ENCODE measurements around the gene MYMX. TPM values are rescaled to one million over a fixed set of nuclear protein-coding genes. Genes with fewer than 3 reads are reported as not detected.

MYMX gene
- total RNA-seq, result not detected

DNA sequence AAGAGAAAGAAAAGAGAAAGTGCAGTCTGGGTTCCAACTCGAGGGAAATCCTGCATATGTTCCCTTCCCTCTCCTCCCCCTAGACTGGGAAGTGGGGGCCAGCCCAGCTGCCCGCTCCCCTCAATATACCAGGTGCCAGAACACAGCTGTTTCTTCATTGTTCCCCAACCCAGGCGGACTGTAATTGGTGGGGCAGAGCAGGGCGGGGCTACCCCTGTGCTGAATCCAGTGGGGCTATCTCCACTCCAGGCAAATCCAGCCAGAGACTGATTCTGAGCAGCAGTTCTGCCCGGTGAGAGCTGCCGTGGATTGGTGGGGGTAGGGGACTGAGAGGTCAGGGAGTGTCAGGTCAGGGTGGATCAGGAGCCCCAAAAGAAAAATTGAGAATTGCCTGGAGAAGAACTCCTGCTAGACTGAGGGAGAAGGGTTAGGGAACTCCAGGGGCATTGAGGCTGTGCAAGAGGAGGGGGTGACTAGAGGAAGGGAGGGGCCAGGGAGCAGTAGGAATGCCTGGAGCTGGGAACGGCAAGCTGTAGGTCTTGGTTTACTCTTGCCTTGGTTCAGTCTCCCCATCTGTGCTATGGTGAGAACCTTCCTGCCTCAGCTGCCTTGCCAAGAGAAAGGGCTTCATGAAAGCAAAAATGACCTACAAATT, at the start of gene MYMX:
TSS of gene MYMX (plus strand) at position 250 of the 655 bp plus-strand sequence. CDS start 546 bp downstream, outside the sequence.
- intact Hi-C loops (cut with DNase I), result no loop called here
- H3K27me3 ChIP-seq (replicated peaks; ENCODE audit: insufficient read depth), result no peaks in the 10 kb centered on the region
- H3K4me3 ChIP-seq, result no peak within 1 kb of the TSS
- TF ChIP-seq CTCF (IDR thresholded peaks at IDR 0.05), result no peak
- TF ChIP-seq POLR2AphosphoS5 (IDR thresholded peaks at IDR 0.05), result no peak
- TF ChIP-seq POLR2A (IDR thresholded peaks at IDR 0.05), result no peak
- 42% methylated on average over 7 of the region's 7 CpGs for WGBS
- H3K27ac ChIP-seq, result no peak within 1 kb of the TSS
- no peaks in the 10 kb centered on the region for H3K36me3 ChIP-seq
- H3K4me1 ChIP-seq (replicated peaks), result peaks cover 10% of the 10 kb centered on the region
- DNase-seq (ENCODE audit: low spot score), result no peak
- no peaks in the 10 kb centered on the region for H3K9me3 ChIP-seq

- intact Hi-C loops (cut with DNase I), result no loop called here
- WGBS, result 95% methylated on average over 1 of the region's 1 CpG
- TF ChIP-seq POLR2AphosphoS5 (IDR thresholded peaks at IDR 0.05), result no peak
- no peak for TF ChIP-seq POLR2A (IDR thresholded peaks at IDR 0.05)
- TF ChIP-seq CTCF (IDR thresholded peaks at IDR 0.05), result no peak
These were observed 49.2 kb upstream of the MYMX start for GRCh38 chr6:44167567-44167966.

DNA sequence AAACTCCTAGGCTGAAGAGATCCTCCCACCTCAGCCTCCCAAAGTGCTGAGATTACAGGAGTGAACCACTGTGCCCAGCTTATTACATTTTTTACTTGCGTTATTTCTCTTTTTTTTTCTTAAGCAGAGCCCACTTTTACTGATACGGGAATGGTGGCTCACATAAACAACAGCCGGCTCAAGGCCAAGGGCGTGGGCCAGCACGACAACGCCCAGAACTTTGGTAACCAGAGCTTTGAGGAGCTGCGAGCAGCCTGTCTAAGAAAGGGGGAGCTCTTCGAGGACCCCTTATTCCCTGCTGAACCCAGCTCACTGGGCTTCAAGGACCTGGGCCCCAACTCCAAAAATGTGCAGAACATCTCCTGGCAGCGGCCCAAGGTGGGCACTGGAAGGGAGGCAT, 47.6 kb upstream of the MYMX start:
- no peaks in the 10 kb centered on the region for H3K36me3 ChIP-seq

More at GRCh38 chr6:44167567-44167966, 49.2 kb upstream of the MYMX start:
- Histone ChIP-seq H3K27ac (no peak overlapping the region), H3K4me3 (no peak overlapping the region), H3K4me1 (replicated peaks) (no peaks in the 10 kb centered on the region), H3K9me3 (no peaks in the 10 kb centered on the region), H3K27me3 (replicated peaks; ENCODE audit: insufficient read depth) (no peaks in the 10 kb centered on the region), H3K36me3 (no peaks in the 10 kb centered on the region)
- DNase-seq (ENCODE audit: low spot score), result no peak

GRCh38 chr6:44169886-44170570, 46.7 kb upstream of the MYMX start:
- 69% methylated on average over 10 of the region's 10 CpGs for WGBS

More for the DNA sequence above, 47.6 kb upstream of the MYMX start:
- Histone ChIP-seq H3K27ac (no peak overlapping the region), H3K9me3 (no peaks in the 10 kb centered on the region), H3K4me3 (no peak overlapping the region), H3K4me1 (replicated peaks) (no peaks in the 10 kb centered on the region), H3K27me3 (replicated peaks; ENCODE audit: insufficient read depth) (no peaks in the 10 kb centered on the region)
- TF ChIP-seq POLR2A (IDR thresholded peaks at IDR 0.05) (no peak), CTCF (IDR thresholded peaks at IDR 0.05) (no peak), POLR2AphosphoS5 (IDR thresholded peaks at IDR 0.05) (no peak)
- intact Hi-C loops (cut with DNase I), result no loop called here
- 65% methylated on average over 9 of the region's 9 CpGs for WGBS
- DNase-seq (ENCODE audit: low spot score), result no peak

More at GRCh38 chr6:44169886-44170570, 46.7 kb upstream of the MYMX start:
- intact Hi-C loops (cut with DNase I), result loop anchor here (10.0 kb wide), 1 partner anchor 165 kb away; no protein-coding TSS in a partner anchor
- H3K4me1 ChIP-seq (replicated peaks), result no peaks in the 10 kb centered on the region
- H3K27ac ChIP-seq, result no peak overlapping the region
- DNase-seq (ENCODE audit: low spot score), result no peak
- no peaks in the 10 kb centered on the region for H3K9me3 ChIP-seq
- H3K36me3 ChIP-seq, result no peaks in the 10 kb centered on the region
- no peak for TF ChIP-seq POLR2AphosphoS5 (IDR thresholded peaks at IDR 0.05)
- TF ChIP-seq CTCF (IDR thresholded peaks at IDR 0.05), result no peak
- TF ChIP-seq POLR2A (IDR thresholded peaks at IDR 0.05), result no peak
- H3K4me3 ChIP-seq, result no peak overlapping the region
- no peaks in the 10 kb centered on the region for H3K27me3 ChIP-seq (replicated peaks; ENCODE audit: insufficient read depth)
